ENCODE data around the gene ZKSCAN3.

DNA sequence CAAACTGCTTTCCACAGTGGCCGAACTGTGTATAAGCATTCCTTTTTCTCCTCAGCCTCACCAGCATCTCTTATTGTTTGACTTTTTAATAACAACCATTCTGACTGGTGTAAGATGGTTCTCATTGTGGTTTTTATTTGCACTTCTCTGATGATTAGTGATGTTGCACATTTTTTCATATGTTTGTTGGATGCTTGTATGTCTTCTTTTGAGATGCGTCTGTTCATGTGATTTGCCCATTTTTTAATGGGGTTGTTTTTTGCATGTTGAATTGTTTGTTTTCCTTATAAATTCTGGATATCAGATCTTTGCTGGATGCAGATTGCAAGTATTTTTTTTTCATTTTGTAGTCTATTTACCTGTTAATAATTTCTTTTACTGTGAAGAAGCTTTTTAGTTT lies 61.0 kb downstream of the ZKSCAN3 start:
- TF ChIP-seq POLR2A (IDR thresholded peaks at IDR 0.05) (no peak), POLR2AphosphoS5 (IDR thresholded peaks at IDR 0.05) (no peak)
- TF ChIP-seq, protein P1, sequence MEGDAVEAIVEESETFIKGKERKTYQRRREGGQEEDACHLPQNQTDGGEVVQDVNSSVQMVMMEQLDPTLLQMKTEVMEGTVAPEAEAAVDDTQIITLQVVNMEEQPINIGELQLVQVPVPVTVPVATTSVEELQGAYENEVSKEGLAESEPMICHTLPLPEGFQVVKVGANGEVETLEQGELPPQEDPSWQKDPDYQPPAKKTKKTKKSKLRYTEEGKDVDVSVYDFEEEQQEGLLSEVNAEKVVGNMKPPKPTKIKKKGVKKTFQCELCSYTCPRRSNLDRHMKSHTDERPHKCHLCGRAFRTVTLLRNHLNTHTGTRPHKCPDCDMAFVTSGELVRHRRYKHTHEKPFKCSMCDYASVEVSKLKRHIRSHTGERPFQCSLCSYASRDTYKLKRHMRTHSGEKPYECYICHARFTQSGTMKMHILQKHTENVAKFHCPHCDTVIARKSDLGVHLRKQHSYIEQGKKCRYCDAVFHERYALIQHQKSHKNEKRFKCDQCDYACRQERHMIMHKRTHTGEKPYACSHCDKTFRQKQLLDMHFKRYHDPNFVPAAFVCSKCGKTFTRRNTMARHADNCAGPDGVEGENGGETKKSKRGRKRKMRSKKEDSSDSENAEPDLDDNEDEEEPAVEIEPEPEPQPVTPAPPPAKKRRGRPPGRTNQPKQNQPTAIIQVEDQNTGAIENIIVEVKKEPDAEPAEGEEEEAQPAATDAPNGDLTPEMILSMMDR (IDR thresholded peaks at IDR 0.05) = no peak

All from suprapubic skin (tissue), 4 donors.